RWPE2 (cell line): ENCODE data around the gene FBXL7.
"Not testable (repeated sequence)": the region's sequence is repeated elsewhere in the genome, so short reads cannot be mapped to it uniquely, and the experiment has no call there.

Experiments used
- ATAC-seq: fragments of 200-7000 bp; cut with Tn5 transposase; 3 replicates; pipeline ENCODE4 v1.9.1; 2021; ENCODE audit warnings: low read depth
- DNase-seq: peaks from one replicate; pipeline ENCODE4 v3.0.0-alpha.2; 2020; ENCODE audit warnings: low spot score
- H3K27ac ChIP-seq: fragments of 450-650 bp; 2 replicates; pipeline ENCODE4 v1.5.1; 2017; ENCODE audit warnings: mild to moderate bottlenecking; ENCODE audit not compliant: poor library complexity, severe bottlenecking
- H3K27me3 ChIP-seq: fragments of 250-450 bp; sonication (Bioruptor Pico); 2 replicates; pipeline ENCODE4 v1.5.1; 2021; ENCODE audit warnings: mild to moderate bottlenecking, moderate library complexity; ENCODE audit not compliant: insufficient read depth, poor library complexity, severe bottlenecking
- H3K36me3 ChIP-seq: fragments of 250-450 bp; sonication (Bioruptor Pico); 2 replicates; pipeline ENCODE4 v1.5.1; 2020; ENCODE audit warnings: low read depth, mild to moderate bottlenecking, moderate library complexity
- H3K4me1 ChIP-seq: fragments of 250-450 bp; sonication (Bioruptor Pico); 2 replicates; pipeline ENCODE4 v1.5.1; 2021; ENCODE audit warnings: mild to moderate bottlenecking, moderate library complexity; ENCODE audit not compliant: insufficient read depth, poor library complexity, severe bottlenecking
- H3K4me3 ChIP-seq: fragments of 250-450 bp; sonication (Bioruptor Pico); 2 replicates; pipeline ENCODE4 v1.5.1; 2021; ENCODE audit warnings: mild to moderate bottlenecking, moderate library complexity; ENCODE audit not compliant: severe bottlenecking
- H3K9me3 ChIP-seq: fragments of 250-450 bp; sonication (Bioruptor Pico); 2 replicates; pipeline ENCODE4 v1.5.1; 2021; ENCODE audit warnings: mild to moderate bottlenecking, moderate library complexity; ENCODE audit not compliant: severe bottlenecking
- CTCF ChIP-seq: fragments of 450-650 bp; IDR thresholded peaks from one replicate; pipeline ENCODE4 v1.5.1; 2017; ENCODE audit warnings: mild to moderate bottlenecking, moderate library complexity; ENCODE audit not compliant: poor library complexity, severe bottlenecking

Gene FBXL7

GRCh38 chr5:15852949-15853348 lies 353.0 kb downstream of the FBXL7 start:
- Histone ChIP-seq H3K27ac (no peak overlapping the region), H3K4me1 (no peaks in the 10 kb centered on the region), H3K9me3 (no peaks in the 10 kb centered on the region), H3K27me3 (no peaks in the 10 kb centered on the region), H3K4me3 (no peak overlapping the region), H3K36me3 (no peaks in the 10 kb centered on the region)
- ATAC-seq (no peak), DNase-seq (no peak)
- TF ChIP-seq CTCF = no peak

- Histone ChIP-seq H3K27me3 (no peaks in the 10 kb centered on the region), H3K36me3 (no peaks in the 10 kb centered on the region), H3K4me1 (no peaks in the 10 kb centered on the region), H3K9me3 (no peaks in the 10 kb centered on the region), H3K27ac (no peak overlapping the region), H3K4me3 (no peak overlapping the region)
- DNase-seq (no peak), ATAC-seq (no peak)
- no peak for TF ChIP-seq CTCF
Observed at GRCh38 chr5:15858326-15858725, 358.3 kb downstream of the FBXL7 start.

GRCh38 chr5:15864536-15865215 lies 364.7 kb downstream of the FBXL7 start:
- no peak overlapping the region for H3K4me3 ChIP-seq
- H3K36me3 ChIP-seq = no peaks in the 10 kb centered on the region
- DNase-seq (no peak), ATAC-seq (no peak)
- no peaks in the 10 kb centered on the region for H3K4me1 ChIP-seq
- H3K27ac ChIP-seq = no peak overlapping the region
- no peaks in the 10 kb centered on the region for H3K27me3 ChIP-seq
- H3K9me3 ChIP-seq = no peaks in the 10 kb centered on the region
- TF ChIP-seq CTCF = no peak

- H3K27ac ChIP-seq, DNase-seq, H3K4me3 ChIP-seq, H3K9me3 ChIP-seq, ATAC-seq, H3K36me3 ChIP-seq, H3K27me3 ChIP-seq, H3K4me1 ChIP-seq: not testable (repeated sequence)
Observed at GRCh38 chr5:15872259-15872658, 372.3 kb downstream of the FBXL7 start.

GRCh38 chr5:15877914-15878313 lies 377.9 kb downstream of the FBXL7 start:
- Histone ChIP-seq H3K36me3 (no peaks in the 10 kb centered on the region), H3K9me3 (no peaks in the 10 kb centered on the region), H3K4me1 (no peaks in the 10 kb centered on the region), H3K4me3 (no peak overlapping the region), H3K27me3 (no peaks in the 10 kb centered on the region), H3K27ac (no peak overlapping the region)
- TF ChIP-seq CTCF = no peak
- DNase-seq (no peak), ATAC-seq (no peak)
